Upper lobe of left lung (tissue), 6 donors: ENCODE data around the gene APEX2. TPM values are rescaled to one million over a fixed set of nuclear protein-coding genes. Genes with fewer than 3 reads are reported as not detected.

Source experiments
- ATAC-seq, 2 donors: fragments of 200-7000 bp; cut with Tn5 transposase; one replicate each; pipeline ENCODE4 v1.9.1; 2022; ENCODE audit warnings: mild to moderate bottlenecking in 2 of 2, moderate library complexity in 2 of 2; ENCODE audit not compliant: low FRiP score in 2 of 2
- DNase-seq, 2 donors: peaks; one replicate each; pipeline ENCODE4 v3.0.0-alpha.2; 2019 to 2020
- H3K27ac ChIP-seq, 4 donors: fragments of 200-600 bp; sonication (generic); one replicate each; pipeline ENCODE4 v1.5.1; 2016 to 2019
- H3K27me3 ChIP-seq, 4 donors: fragments of 200-600 bp; sonication (generic); one replicate each; pipeline ENCODE4 v1.5.1; 2017 to 2019
- H3K36me3 ChIP-seq, 4 donors: fragments of 200-600 bp; sonication (generic); one replicate each; pipeline ENCODE4 v1.5.1; 2016 to 2019
- H3K4me1 ChIP-seq, 4 donors: fragments of 200-600 bp; sonication (generic); one replicate each; pipeline ENCODE4 v1.5.1; 2018 to 2019
- H3K4me3 ChIP-seq, 4 donors: fragments of 200-600 bp; sonication (generic); one replicate each; pipeline ENCODE4 v1.5.1; 2017 to 2019; ENCODE audit warnings: mild to moderate bottlenecking in 2 of 4, moderate library complexity in 1 of 4
- H3K9me3 ChIP-seq, 4 donors: fragments of 200-600 bp; sonication (generic); one replicate each; pipeline ENCODE4 v1.5.1; 2018 to 2019
- CTCF ChIP-seq, 6 experiments: fragments of 450-650 bp in 4 of 6; fragments of 200-600 bp in 2 of 6; sonication (generic) in 2 of 6; IDR thresholded peaks; one replicate each; pipeline ENCODE4 v1.5.1; 2016 to 2019; ENCODE audit warnings: antibody characterized with exemption in 6 of 6
- EP300 ChIP-seq, 4 donors: sonication (generic); formaldehyde crosslinking; IDR thresholded peaks; one replicate each; pipeline ENCODE4 v1.5.1; 2017; ENCODE audit warnings: antibody characterized with exemption in 4 of 4, control low read depth in 2 of 4
- POLR2A ChIP-seq, 4 donors: fragments of 450-650 bp; IDR thresholded peaks; one replicate each; pipeline ENCODE4 v1.5.1; 2016 to 2017; ENCODE audit warnings: antibody characterized with exemption in 4 of 4, mild to moderate bottlenecking in 2 of 4
- POLR2AphosphoS5 ChIP-seq, 2 donors: sonication (generic); formaldehyde crosslinking; IDR thresholded peaks; one replicate each; pipeline ENCODE4 v1.5.1; 2017; ENCODE audit warnings: antibody characterized with exemption in 2 of 2
- WGBS, 2 donors: methylation state at CpG; one replicate each; pipeline ENCODE4 v1.1.5; 2017 to 2018; 5-methylcytosine and 5-hydroxymethylcytosine counted together
- total RNA-seq, 6 donors: library from RNA; depleted of rRNA in 4 of 6; stranded (reverse); fragments of >200 nt in 4 of 6; gene quantifications; one replicate each; pipeline versions ENCODE4 v1.1.0 to v1.2.1, GENCODE V29; 2016 to 2021
- donor health status: DM: no; HTN: no; CAD: no; lungs with moderate emphysema.
- donor health status: DM: no; HTN: yes; CAD: no; lungs with severe emphysema.

Gene APEX2
- total RNA-seq, 6 donors from 2014 or later, result 9.4 to 17.3 (median 12.9) TPM

DNA sequence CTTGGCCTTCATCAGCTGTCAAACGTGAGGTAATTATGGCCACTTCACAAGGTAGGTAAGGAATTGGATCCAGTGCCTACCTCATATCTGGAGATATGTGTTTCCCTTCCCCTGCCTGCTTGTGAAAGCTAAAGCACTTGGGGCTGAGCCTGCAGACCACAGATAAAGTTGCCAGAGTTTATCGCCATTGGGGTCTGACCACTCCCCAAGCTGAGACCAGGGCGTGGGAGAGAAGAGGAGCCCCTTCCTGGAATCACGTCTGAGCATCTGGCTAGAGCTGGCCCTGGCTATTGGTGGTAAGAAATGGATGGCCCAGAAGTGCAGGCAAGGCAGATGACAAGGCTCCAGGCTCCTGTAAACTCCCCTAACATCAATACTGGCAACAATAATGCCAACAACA lies 27.9 kb downstream of the APEX2 start:
- DNase-seq, result no peak
- Histone ChIP-seq H3K27me3 (no peaks in the 10 kb centered on the region), H3K27ac (no peak overlapping the region), H3K36me3 (no peaks in the 10 kb centered on the region), H3K4me3 (no peak overlapping the region), H3K9me3 (no peaks in the 10 kb centered on the region), H3K4me1 (no peaks in the 10 kb centered on the region)
- TF ChIP-seq POLR2A (IDR thresholded peaks at IDR 0.05) (no peak), POLR2AphosphoS5 (IDR thresholded peaks at IDR 0.05) (no peak)
- 66 to 100% methylated on average over 1 to 4 of the region's 4 CpGs for WGBS, 2 donors
- no peak for ATAC-seq

DNA sequence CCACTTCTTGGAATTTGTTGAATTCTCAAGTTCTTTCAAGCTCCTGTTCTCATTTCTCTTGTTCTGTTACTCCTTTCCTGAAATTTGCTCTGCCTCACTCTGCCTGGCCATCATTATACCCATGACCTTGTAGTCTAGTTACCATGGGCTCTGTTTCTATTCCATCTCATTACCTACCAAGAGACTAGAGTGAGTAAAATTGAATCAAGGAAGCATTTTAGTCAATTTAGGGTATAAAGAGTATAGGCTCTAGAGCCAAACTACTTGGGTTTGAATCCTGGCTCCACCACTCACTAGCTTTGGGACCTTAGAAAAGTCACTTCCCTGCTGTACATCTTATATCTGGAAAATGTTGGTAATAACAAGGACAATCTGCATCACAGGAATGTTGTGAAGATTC lies 28.4 kb downstream of the APEX2 start:
- Histone ChIP-seq H3K36me3 (no peaks in the 10 kb centered on the region), H3K4me1 (no peaks in the 10 kb centered on the region), H3K27me3 (no peaks in the 10 kb centered on the region), H3K9me3 (no peaks in the 10 kb centered on the region), H3K27ac (no peak overlapping the region), H3K4me3 (no peak overlapping the region)
- ATAC-seq, result no peak
- no peak for DNase-seq
- no peak for TF ChIP-seq EP300 (IDR thresholded peaks at IDR 0.05)
- TF ChIP-seq POLR2AphosphoS5 (IDR thresholded peaks at IDR 0.05), result no peak
- no peak for TF ChIP-seq CTCF (IDR thresholded peaks at IDR 0.05)
- TF ChIP-seq POLR2A (IDR thresholded peaks at IDR 0.05), result no peak

GRCh38 chrX:55029291-55029690 lies 29.1 kb downstream of the APEX2 start:
- H3K9me3 ChIP-seq, result no peaks in the 10 kb centered on the region
- no peak for TF ChIP-seq POLR2AphosphoS5 (IDR thresholded peaks at IDR 0.05)
- TF ChIP-seq POLR2A (IDR thresholded peaks at IDR 0.05), result no peak
- TF ChIP-seq CTCF (IDR thresholded peaks at IDR 0.05), result no peak
- no peak for TF ChIP-seq EP300 (IDR thresholded peaks at IDR 0.05)
- H3K27me3 ChIP-seq, result no peaks in the 10 kb centered on the region
- no peak overlapping the region for H3K4me3 ChIP-seq
- DNase-seq (no peak), ATAC-seq (no peak)
- no peaks in the 10 kb centered on the region for H3K4me1 ChIP-seq
- no peaks in the 10 kb centered on the region for H3K36me3 ChIP-seq
- no peak overlapping the region for H3K27ac ChIP-seq
- WGBS, 2 donors, result 63 to 85% methylated on average over 2 of the region's 2 CpGs

DNA sequence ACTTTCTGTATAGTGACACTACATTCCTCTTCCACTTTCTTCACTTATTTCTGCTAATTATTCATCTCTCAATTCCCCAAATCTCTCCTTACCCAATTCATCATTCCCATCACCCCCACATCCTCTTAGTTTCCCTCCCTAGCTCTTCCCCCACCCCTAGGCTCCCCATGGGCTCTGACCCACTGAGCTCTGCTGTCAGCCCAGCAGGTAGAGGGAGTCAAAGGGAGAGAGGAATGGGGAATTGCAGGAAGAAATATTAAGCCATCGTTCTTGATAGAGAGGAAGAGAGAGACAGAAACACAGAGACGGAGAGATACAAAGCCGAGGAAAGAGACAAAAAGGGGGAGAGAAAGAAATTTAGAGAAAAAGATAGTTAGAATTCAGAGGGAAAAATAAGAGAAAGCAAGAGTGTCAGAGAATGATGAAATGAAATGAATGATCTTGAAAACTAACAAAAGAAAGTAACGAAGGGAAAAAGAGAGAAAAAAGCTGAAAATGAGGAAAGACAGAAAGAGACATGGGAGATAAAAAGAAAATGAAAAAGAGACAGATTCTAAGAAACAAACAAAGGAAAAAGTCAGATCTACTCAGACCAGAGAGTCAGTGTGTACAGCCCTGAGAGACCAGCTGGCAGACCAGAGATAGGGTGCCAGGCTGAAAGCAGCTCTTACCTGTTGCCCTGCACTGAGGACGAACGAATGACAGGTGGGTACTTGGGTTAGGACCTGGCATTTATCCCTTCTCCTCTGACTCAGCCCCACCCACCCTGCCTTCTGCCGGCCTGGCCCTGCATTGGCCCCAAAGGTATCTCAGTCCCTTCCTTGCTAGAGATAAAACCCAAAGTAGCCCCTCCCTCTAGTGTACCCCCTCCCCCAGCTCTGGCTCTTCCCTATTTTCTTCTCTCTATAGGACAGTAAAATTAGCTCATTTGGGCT lies 30.4 kb downstream of the APEX2 start, which contains the start of gene ALAS2:
TSS of gene ALAS2 (minus strand) at position 707 of the 935 bp plus-strand sequence. CDS start 4,977 bp downstream, outside the sequence.
- Histone ChIP-seq H3K4me1 (no peaks in the 10 kb centered on the region), H3K4me3 (no peak within 1 kb of the TSS), H3K27me3 (no peaks in the 10 kb centered on the region), H3K9me3 (no peaks in the 10 kb centered on the region), H3K36me3 (no peaks in the 10 kb centered on the region), H3K27ac (no peak within 1 kb of the TSS)
- ATAC-seq, result no peak
- DNase-seq, result no peak
- TF ChIP-seq EP300 (IDR thresholded peaks at IDR 0.05) (no peak), POLR2A (IDR thresholded peaks at IDR 0.05) (no peak)
- 60 to 80% methylated on average over 7 of the region's 7 CpGs for WGBS, 2 donors

- DNase-seq, result no peak
- no peaks in the 10 kb centered on the region for H3K36me3 ChIP-seq
- no peaks in the 10 kb centered on the region for H3K9me3 ChIP-seq
- no peaks in the 10 kb centered on the region for H3K4me1 ChIP-seq
- no peaks in the 10 kb centered on the region for H3K27me3 ChIP-seq
- WGBS, 2 donors, result 86 to 91% methylated on average over 2 of the region's 2 CpGs
- H3K27ac ChIP-seq, result no peak overlapping the region
- TF ChIP-seq CTCF (IDR thresholded peaks at IDR 0.05) (no peak), POLR2AphosphoS5 (IDR thresholded peaks at IDR 0.05) (no peak), EP300 (IDR thresholded peaks at IDR 0.05) (no peak), POLR2A (IDR thresholded peaks at IDR 0.05) (no peak)
- no peak overlapping the region for H3K4me3 ChIP-seq
- no peak for ATAC-seq
Observed at GRCh38 chrX:55033429-55033828, 33.3 kb downstream of the APEX2 start.
